Erythroblast (primary cell): ENCODE results near the gene BRD9.

Experiments
- GATA1 ChIP-seq: IDR thresholded peaks from 2 replicates; pipeline ENCODE4 v1.6.1; 2011; ENCODE audit warnings: low read depth, mild to moderate bottlenecking, control low read depth, low read length, moderate library complexity
- POLR2A ChIP-seq: IDR thresholded peaks from 2 replicates; pipeline ENCODE4 v1.6.1; 2011; ENCODE audit warnings: mild to moderate bottlenecking, low read length

DNA sequence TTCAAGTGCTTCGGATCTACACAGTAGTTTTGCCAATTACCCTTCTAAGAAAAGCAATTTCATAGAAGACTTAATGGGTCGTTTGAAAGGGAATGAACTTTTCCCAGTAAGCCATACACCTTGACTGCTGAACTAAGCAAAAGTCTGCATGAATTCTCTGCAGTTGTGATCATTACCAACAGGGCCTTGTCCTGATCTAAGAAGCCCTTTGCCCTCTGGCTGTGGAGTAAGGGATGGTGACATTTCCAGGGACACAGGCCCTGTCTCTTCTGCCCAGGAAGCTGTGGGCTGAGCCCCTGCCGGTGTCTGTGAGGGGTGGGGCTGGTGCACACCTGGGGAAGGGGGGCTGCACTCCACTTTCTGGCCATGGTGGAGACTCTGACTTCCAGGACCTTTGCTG lies 72.4 kb downstream of the BRD9 start:
- no peak for TF ChIP-seq POLR2A
- TF ChIP-seq GATA1 = no peak
